ENCODE results near the gene INTS1. TPM values are rescaled to one million over a fixed set of nuclear protein-coding genes. Genes with fewer than 3 reads are reported as not detected.
"Not testable (repeated sequence)": the region's sequence is repeated elsewhere in the genome, so short reads cannot be mapped to it uniquely, and the experiment has no call there.

INTS1 gene
- total RNA-seq, 2 donors from 2014 or later = 61.0 to 141 TPM

DNA sequence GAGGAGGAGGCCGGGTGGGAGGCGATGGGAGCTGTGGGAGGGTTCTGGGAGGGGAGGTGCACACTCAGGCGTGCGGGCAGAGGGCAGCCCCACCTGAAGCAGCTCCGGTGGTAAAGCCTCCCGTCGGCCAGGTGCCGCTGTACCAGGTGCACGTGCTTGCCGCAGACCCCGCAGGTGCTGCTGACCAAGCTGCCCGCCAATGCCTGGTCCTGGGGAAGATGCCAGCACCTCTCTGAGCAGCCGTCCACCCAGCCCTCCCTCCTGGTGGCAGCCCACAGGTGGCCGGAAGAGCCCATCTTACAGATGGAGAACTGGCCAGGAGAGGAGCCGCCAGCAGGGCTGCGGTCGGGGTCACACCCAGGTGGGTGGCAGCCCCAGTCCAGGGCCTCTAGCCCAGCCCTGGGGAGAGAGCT is 57.6 kb downstream of the INTS1 start:
- intact Hi-C loops (cut with DNase I) = no loop called here
- DNase-seq = no peak
- Histone ChIP-seq H3K4me1 (no peaks in the 10 kb centered on the region), H3K27me3 (no peaks in the 10 kb centered on the region), H3K36me3 (no peaks in the 10 kb centered on the region), H3K9me3 (no peaks in the 10 kb centered on the region), H3K4me3 (no peak overlapping the region), H3K27ac (peak overlapping the region; percentile 57), H3K9ac (ENCODE audit: low read depth in 2 of 2, low read length in 2 of 2) (no peak overlapping the region)
- TF ChIP-seq CTCF (IDR thresholded peaks at IDR 0.05) = no peak

- not testable (repeated sequence) for H3K4me3 ChIP-seq
Measured at GRCh38 chr7:1446026-1446425, 58.2 kb downstream of the INTS1 start.

DNA sequence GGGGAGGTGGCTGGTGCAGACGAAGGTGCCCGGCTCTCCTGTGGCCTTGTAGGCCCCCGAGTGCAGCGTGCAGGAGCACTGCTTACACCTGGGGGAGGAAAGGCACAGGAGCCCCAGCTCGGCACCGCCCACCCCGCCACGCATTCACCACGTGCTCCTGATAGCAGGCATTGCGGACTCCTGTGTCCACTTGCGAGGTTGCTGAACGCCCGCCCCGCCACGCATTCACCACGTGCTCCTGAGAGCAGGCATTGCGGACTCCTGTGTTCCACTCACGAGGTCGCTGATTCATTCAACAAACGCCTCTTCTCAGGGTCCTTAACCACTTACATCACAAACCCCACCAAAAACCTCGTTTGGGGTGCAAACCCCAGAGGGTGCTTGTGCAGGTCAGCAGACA is 58.8 kb downstream of the INTS1 start:
- Histone ChIP-seq H3K9ac (ENCODE audit: low read depth in 2 of 2, low read length in 2 of 2) (no peak overlapping the region), H3K36me3 (no peaks in the 10 kb centered on the region), H3K27ac (no peak overlapping the region), H3K4me1 (no peaks in the 10 kb centered on the region), H3K27me3 (no peaks in the 10 kb centered on the region), H3K9me3 (no peaks in the 10 kb centered on the region), H3K4me3 (no peak overlapping the region)
- no peak for DNase-seq
- TF ChIP-seq CTCF (IDR thresholded peaks at IDR 0.05) = no peak
- intact Hi-C loops (cut with DNase I) = no loop called here

More at GRCh38 chr7:1446026-1446425, 58.2 kb downstream of the INTS1 start:
- H3K9me3 ChIP-seq; H3K36me3 ChIP-seq; H3K4me1 ChIP-seq; H3K9ac ChIP-seq (ENCODE audit: low read depth in 2 of 2, low read length in 2 of 2); H3K27me3 ChIP-seq; DNase-seq; intact Hi-C loops (cut with DNase I); H3K27ac ChIP-seq: not testable (repeated sequence)

- no peaks in the 10 kb centered on the region for H3K4me1 ChIP-seq
- no peaks in the 10 kb centered on the region for H3K9me3 ChIP-seq
- no peaks in the 10 kb centered on the region for H3K36me3 ChIP-seq
- H3K27me3 ChIP-seq = no peaks in the 10 kb centered on the region
- no peak overlapping the region for H3K9ac ChIP-seq (ENCODE audit: low read depth in 2 of 2, low read length in 2 of 2)
- no peak for TF ChIP-seq CTCF (IDR thresholded peaks at IDR 0.05)
- no peak for DNase-seq
- intact Hi-C loops (cut with DNase I) = no loop called here
- H3K4me3 ChIP-seq = no peak overlapping the region
- H3K27ac ChIP-seq = no peak overlapping the region
Measured at GRCh38 chr7:1444925-1445322, 59.3 kb downstream of the INTS1 start.

DNA sequence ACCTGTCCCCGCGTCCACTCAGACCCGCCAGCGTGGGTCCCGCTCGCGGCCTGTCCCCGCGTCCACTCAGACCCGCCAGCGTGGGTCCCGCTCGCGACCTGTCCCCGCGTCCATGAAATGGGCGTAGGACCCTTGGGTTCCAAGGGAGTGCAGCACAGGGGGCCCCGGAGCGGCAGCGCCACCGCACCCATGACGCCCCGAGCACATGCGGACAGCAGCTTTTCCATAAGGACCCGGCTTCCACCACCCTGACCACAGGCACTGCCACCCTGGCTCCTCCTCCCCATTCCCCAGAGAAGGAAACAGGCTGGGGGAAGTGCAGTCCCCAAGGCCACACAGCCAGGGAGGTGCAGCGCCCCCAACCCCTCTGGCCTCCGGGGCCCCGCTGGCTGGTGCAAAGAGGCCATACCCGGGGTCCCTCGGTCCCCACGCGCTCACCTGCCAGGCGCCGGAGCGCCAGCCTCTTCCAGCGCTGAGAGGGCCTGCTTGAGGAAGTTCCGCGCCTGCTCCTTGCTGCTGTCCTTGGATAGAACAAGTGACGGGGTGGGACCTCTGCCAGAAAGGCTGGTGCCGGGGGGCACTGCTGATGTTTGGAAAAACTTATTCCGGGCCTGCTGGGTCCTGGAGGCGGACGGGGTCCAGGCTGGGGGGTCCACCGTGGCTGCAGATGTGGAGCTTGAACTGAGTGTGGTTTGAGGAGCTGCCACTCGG is 59.8 kb downstream of the INTS1 start:
- Histone ChIP-seq H3K27me3 (no peaks in the 10 kb centered on the region), H3K4me1 (no peaks in the 10 kb centered on the region), H3K36me3 (no peaks in the 10 kb centered on the region), H3K9ac (ENCODE audit: low read depth in 2 of 2, low read length in 2 of 2) (no peak overlapping the region), H3K9me3 (no peaks in the 10 kb centered on the region), H3K4me3 (no peak overlapping the region), H3K27ac (no peak overlapping the region)
- intact Hi-C loops (cut with DNase I) = no loop called here
- no peak for DNase-seq
- no peak for TF ChIP-seq CTCF (IDR thresholded peaks at IDR 0.05)

DNA sequence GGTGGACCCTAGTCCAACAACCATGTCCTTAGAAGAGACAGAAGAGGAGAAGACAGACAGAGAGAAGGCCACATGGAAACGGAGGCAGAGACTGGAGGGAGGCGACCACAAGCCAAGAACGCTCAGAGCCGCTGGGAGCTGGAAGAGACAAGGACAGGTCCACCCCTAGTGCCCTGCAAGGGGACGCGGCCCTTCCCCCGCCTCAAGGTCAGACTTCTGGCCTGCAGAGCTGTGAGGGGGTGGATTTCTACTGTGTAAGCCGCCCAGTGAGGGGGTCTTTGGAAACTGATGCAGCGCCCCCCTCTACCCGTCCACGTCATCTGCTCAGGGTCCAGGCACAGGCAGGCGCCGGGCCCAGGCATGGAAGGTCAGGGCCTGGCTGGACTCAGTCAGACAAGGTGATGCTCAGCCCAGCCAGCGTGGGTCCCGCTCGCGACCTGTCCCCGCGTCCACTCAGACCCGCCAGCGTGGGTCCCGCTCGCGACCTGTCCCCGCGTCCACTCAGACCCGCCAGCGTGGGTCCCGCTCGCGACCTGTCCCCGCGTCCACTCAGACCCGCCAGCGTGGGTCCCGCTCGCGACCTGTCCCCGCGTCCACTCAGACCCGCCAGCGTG is 60.5 kb downstream of the INTS1 start:
- H3K9me3 ChIP-seq; H3K27me3 ChIP-seq; intact Hi-C loops (cut with DNase I); H3K36me3 ChIP-seq; H3K4me1 ChIP-seq; H3K9ac ChIP-seq (ENCODE audit: low read depth in 2 of 2, low read length in 2 of 2); H3K27ac ChIP-seq; DNase-seq; H3K4me3 ChIP-seq: not testable (repeated sequence)
